Cardiac fibroblast (primary cell): ENCODE measurements around the gene ANKMY1.

Experiments
- DNase-seq, 2 donors: peaks; one replicate each; pipeline versions ENCODE4 v3.0.0 to v3.0.0-alpha.2; 2010; ENCODE audit warnings: low read depth in 2 of 2
- H3K4me3 ChIP-seq, 2 donors: replicated peaks in 1 of 2; 1 replicate in 1 of 2; 2 replicates in 1 of 2; pipeline ENCODE4 v1.5.1; 2011; ENCODE audit warnings: low read depth in 2 of 2, low read length in 2 of 2, mild to moderate bottlenecking in 2 of 2, moderate library complexity in 1 of 2
- TF ChIP-seq, protein P1 (sequence below): IDR thresholded peaks from one replicate; pipeline ENCODE4 v1.5.1; 2011; ENCODE audit warnings: low read depth, mild to moderate bottlenecking, low read length, inconsistent platforms

Gene ANKMY1

DNA sequence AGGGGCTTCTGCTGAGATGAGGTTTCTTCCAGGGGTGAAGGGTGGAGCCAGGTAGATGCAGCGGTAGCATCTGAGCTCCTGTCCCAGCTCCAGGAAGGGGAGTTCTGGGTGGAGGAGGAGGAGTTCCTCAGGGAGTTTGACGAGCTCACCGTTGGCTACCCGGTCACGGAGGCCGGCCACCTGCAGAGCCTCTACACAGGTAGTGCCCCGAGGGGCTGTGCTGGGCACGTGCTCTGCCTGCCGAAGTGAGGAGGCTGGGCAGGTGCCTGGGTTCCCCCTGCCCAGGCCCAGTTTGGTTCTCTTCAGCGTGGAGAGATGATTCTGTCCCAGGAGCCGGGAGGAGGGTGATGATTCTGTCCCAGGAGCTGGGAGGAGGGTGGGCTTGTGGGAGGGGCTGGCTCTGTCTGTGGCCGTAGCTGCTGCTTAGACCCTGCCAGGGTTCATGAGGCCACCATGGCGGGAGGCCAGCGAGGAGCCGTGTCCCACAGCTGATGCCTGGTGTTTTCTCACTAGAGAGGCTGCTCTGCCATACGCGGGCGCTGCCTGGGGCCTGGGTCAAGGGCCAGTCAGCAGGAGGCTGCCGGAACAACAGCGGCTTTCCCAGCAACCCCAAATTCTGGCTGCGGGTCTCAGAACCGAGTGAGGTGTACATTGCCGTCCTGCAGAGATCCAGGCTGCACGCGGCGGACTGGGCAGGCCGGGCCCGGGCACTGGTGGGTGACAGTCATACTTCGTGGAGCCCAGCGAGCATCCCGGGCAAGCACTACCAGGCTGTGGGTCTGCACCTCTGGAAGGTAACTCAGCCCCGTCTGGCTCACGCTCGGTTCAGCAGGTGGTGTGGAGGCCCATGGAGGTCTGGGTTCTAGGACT, 37.0 kb upstream of the ANKMY1 start:
- H3K4me3 ChIP-seq = no peak overlapping the region
- TF ChIP-seq, protein P1, sequence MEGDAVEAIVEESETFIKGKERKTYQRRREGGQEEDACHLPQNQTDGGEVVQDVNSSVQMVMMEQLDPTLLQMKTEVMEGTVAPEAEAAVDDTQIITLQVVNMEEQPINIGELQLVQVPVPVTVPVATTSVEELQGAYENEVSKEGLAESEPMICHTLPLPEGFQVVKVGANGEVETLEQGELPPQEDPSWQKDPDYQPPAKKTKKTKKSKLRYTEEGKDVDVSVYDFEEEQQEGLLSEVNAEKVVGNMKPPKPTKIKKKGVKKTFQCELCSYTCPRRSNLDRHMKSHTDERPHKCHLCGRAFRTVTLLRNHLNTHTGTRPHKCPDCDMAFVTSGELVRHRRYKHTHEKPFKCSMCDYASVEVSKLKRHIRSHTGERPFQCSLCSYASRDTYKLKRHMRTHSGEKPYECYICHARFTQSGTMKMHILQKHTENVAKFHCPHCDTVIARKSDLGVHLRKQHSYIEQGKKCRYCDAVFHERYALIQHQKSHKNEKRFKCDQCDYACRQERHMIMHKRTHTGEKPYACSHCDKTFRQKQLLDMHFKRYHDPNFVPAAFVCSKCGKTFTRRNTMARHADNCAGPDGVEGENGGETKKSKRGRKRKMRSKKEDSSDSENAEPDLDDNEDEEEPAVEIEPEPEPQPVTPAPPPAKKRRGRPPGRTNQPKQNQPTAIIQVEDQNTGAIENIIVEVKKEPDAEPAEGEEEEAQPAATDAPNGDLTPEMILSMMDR = no peak
- DNase-seq = no peak

GRCh38 chr2:240593703-240594451, 36.1 kb upstream of the ANKMY1 start:
- DNase-seq = no peak
- H3K4me3 ChIP-seq = no peak overlapping the region
- TF ChIP-seq, protein P1 = no peak

DNA sequence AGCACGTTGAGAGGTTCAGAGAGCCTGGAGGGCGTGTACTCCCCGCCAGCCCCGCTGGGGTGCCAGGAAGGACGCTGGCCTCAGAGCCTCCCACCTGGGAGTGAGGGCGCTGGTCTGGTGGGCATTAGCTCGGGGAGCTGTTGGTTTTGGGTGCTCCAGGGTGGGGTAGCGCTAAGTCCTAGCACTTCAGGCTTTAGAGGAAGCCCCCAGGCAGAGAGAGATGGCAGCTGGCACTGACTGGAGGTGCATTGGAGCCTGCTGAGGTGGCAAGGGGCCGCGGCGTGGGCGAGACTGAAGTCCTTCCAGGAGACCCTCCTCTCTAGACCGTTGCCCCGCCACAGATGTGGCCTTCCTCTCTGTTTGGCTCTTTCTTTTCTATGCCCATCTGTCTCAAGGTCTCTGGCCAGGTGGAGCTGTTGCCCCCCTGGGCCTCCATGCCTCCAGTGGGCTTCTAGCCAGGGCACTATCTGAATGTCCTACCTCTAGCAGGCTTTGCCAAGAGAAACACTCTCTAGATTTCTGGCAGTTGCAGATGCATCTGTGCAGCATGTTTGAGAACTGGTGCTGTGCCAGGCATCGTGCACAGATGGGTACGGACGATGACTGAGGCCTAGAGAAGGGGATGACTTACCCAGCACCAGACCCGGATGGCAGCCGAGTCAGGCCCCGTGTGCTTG, 35.4 kb upstream of the ANKMY1 start:
- H3K4me3 ChIP-seq = no peak overlapping the region
- no peak for DNase-seq
- TF ChIP-seq, protein P1 = no peak

DNA sequence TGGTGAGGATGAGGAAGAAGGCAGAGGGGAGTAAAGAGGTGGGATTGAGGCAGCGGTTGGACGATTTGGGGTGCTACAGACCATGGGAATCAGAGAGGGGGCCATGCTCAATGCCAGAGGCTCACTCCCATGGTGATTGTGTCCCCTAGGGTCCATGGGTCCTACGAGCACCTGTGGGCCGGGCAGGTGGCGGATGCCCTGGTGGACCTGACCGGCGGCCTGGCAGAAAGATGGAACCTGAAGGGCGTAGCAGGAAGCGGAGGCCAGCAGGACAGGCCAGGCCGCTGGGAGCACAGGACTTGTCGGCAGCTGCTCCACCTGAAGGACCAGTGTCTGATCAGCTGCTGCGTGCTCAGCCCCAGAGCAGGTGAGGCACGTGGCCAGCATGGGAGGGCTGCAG, 34.0 kb upstream of the ANKMY1 start:
- H3K4me3 ChIP-seq = no peak overlapping the region
- TF ChIP-seq, protein P1 = no peak
- no peak for DNase-seq

GRCh38 chr2:240591226-240591625, 33.4 kb upstream of the ANKMY1 start:
- TF ChIP-seq, protein P1 = no peak
- H3K4me3 ChIP-seq = no peak overlapping the region
- DNase-seq = no peak

DNA sequence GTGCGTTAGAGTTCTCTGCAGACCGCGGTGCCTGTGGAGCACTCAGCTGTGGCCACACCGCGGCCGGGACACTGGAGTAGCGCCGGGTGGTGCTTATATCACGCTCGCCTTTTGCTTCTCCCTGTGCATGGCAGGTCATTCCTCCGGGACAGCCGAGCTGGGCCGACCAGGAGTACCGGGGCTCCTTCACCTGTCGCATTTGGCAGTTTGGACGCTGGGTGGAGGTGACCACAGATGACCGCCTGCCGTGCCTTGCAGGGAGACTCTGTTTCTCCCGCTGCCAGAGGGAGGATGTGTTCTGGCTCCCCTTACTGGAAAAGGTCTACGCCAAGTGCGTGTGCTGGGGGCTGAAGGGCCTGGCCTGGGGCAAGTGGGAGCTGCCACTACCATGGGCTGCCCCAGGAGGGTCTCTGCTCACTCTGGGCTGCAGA, 32.9 kb upstream of the ANKMY1 start:
- TF ChIP-seq, protein P1 = no peak
- DNase-seq = no peak
- H3K4me3 ChIP-seq = no peak overlapping the region
